Measurements from ENCODE around the gene PSAPL1.

Gene PSAPL1

DNA sequence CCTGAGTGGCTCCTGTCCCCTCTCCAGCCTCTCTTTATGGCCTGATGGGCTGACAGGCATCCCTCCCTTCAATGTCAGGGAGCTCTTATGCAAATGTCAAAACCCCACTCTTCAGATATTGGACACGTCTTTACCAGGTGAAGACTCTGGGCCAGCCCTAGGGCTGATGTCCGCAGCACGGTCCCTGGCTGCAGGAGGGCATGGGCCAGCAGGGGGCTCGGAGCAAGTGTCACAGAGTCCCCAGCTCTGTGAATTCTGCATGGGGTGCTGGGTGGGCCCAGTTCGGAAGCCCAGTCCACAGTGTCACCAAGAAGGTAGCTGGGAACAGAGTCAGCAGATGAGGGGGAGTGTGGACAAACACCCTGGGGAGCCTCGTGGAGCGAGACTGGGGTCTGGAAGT is 39.6 kb upstream of the PSAPL1 start:
- Histone ChIP-seq H3K27me3 (replicated peaks in 2 of 5; ENCODE audit: control insufficient read depth in 4 of 5, insufficient read depth in 5 of 5, low read length in 4 of 5) (peaks cover 0 to 46% (median 9%) of the 10 kb centered on the region in 5 experiments), H3K4me3 (ENCODE audit: control insufficient read depth in 1 of 7, extremely low read depth in 1 of 7, insufficient read depth in 4 of 7, low read depth in 2 of 7, low read length in 6 of 7) (no peak overlapping the region), H3K36me3 (ENCODE audit: control insufficient read depth in 4 of 4, insufficient read depth in 4 of 4, low read length in 3 of 4) (no peaks in the 10 kb centered on the region), H3K9me3 (ENCODE audit: control extremely low read depth in 1 of 5, control insufficient read depth in 4 of 5, insufficient read depth in 2 of 5, low read depth in 1 of 5, low read length in 4 of 5) (no peaks in the 10 kb centered on the region), H3K4me1 (ENCODE audit: control extremely low read depth in 1 of 4, control insufficient read depth in 4 of 4, insufficient read depth in 4 of 4, low read length in 3 of 4) (no peaks in the 10 kb centered on the region), H3K27ac (ENCODE audit: insufficient read depth in 1 of 2, low read depth in 1 of 2, low read length in 2 of 2, poor library complexity in 1 of 2, severe bottlenecking in 2 of 2) (no peak overlapping the region)
- 65% methylated on average over 7 of the region's 7 CpGs for WGBS (ENCODE audit: insufficient coverage)
- ChIA-PET CTCF (no interaction called here), POLR2A (no interaction called here)
- no peak for DNase-seq

GRCh38 chr4:7473081-7473480 is 38.4 kb upstream of the PSAPL1 start:
- no peak for DNase-seq
- H3K27ac ChIP-seq (ENCODE audit: insufficient read depth in 1 of 2, low read depth in 1 of 2, low read length in 2 of 2, poor library complexity in 1 of 2, severe bottlenecking in 2 of 2), result no peak overlapping the region
- ChIA-PET POLR2A (no interaction called here), CTCF (no interaction called here)
- peaks cover 0 to 49% (median 9%) of the 10 kb centered on the region in 5 experiments for H3K27me3 ChIP-seq (replicated peaks in 2 of 5; ENCODE audit: control insufficient read depth in 4 of 5, insufficient read depth in 5 of 5, low read length in 4 of 5)
- no peak overlapping the region for H3K4me3 ChIP-seq (ENCODE audit: control insufficient read depth in 1 of 7, extremely low read depth in 1 of 7, insufficient read depth in 4 of 7, low read depth in 2 of 7, low read length in 6 of 7)
- no peaks in the 10 kb centered on the region for H3K9me3 ChIP-seq (ENCODE audit: control extremely low read depth in 1 of 5, control insufficient read depth in 4 of 5, insufficient read depth in 2 of 5, low read depth in 1 of 5, low read length in 4 of 5)
- 92% methylated on average over 5 of the region's 10 CpGs for WGBS (ENCODE audit: insufficient coverage)
- H3K4me1 ChIP-seq (ENCODE audit: control extremely low read depth in 1 of 4, control insufficient read depth in 4 of 4, insufficient read depth in 4 of 4, low read length in 3 of 4), result no peaks in the 10 kb centered on the region
- no peaks in the 10 kb centered on the region for H3K36me3 ChIP-seq (ENCODE audit: control insufficient read depth in 4 of 4, insufficient read depth in 4 of 4, low read length in 3 of 4)

DNA sequence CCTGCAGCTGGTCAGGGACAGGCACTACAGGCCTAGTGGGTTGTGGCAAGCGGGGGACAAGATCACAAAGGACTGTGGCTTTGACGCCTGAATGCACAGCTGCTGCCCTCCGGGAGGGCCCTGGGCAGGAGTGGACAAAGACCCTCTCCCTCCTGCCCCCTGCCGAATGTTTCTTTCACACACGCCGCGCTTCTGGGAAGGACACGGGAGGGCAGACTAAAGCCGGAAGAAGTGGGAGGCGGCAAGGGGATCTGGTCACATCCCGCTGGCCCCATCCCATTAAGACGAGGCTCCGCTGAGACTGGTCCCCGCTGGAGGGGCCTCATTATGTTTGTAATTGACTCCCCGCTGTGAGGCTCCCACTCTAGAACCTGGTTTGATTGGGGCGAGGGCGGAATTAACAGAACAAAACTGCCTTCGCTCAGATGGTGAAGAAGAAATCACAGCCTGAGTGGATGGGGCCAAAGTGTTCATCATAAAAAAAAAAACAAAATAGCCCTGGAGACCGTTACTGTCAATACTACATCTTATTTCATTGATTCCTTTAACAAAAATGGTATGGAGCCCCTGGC is 37.8 kb upstream of the PSAPL1 start:
- WGBS (ENCODE audit: insufficient coverage), result 30% methylated on average over 15 of the region's 19 CpGs
- Histone ChIP-seq H3K36me3 (ENCODE audit: control insufficient read depth in 4 of 4, insufficient read depth in 4 of 4, low read length in 3 of 4) (no peaks in the 10 kb centered on the region), H3K27me3 (replicated peaks in 2 of 5; ENCODE audit: control insufficient read depth in 4 of 5, insufficient read depth in 5 of 5, low read length in 4 of 5) (peaks cover 0 to 49% (median 9%) of the 10 kb centered on the region in 5 experiments), H3K4me1 (ENCODE audit: control extremely low read depth in 1 of 4, control insufficient read depth in 4 of 4, insufficient read depth in 4 of 4, low read length in 3 of 4) (no peaks in the 10 kb centered on the region), H3K9me3 (ENCODE audit: control extremely low read depth in 1 of 5, control insufficient read depth in 4 of 5, insufficient read depth in 2 of 5, low read depth in 1 of 5, low read length in 4 of 5) (no peaks in the 10 kb centered on the region), H3K4me3 (ENCODE audit: control insufficient read depth in 1 of 7, extremely low read depth in 1 of 7, insufficient read depth in 4 of 7, low read depth in 2 of 7, low read length in 6 of 7) (no peak overlapping the region), H3K27ac (ENCODE audit: insufficient read depth in 1 of 2, low read depth in 1 of 2, low read length in 2 of 2, poor library complexity in 1 of 2, severe bottlenecking in 2 of 2) (no peak overlapping the region)
- no peak for DNase-seq
- ChIA-PET POLR2A (no interaction called here), CTCF (no interaction called here)

- no peak overlapping the region for H3K27ac ChIP-seq (ENCODE audit: insufficient read depth in 1 of 2, low read depth in 1 of 2, low read length in 2 of 2, poor library complexity in 1 of 2, severe bottlenecking in 2 of 2)
- POLR2A ChIA-PET, result no interaction called here
- 80% methylated on average over 8 of the region's 8 CpGs for WGBS (ENCODE audit: insufficient coverage)
- H3K9me3 ChIP-seq (ENCODE audit: control extremely low read depth in 1 of 5, control insufficient read depth in 4 of 5, insufficient read depth in 2 of 5, low read depth in 1 of 5, low read length in 4 of 5), result peaks cover 0 to 13% (median 0%) of the 10 kb centered on the region in 5 experiments
- CTCF ChIA-PET, result no interaction called here
- no peaks in the 10 kb centered on the region for H3K36me3 ChIP-seq (ENCODE audit: control insufficient read depth in 4 of 4, insufficient read depth in 4 of 4, low read length in 3 of 4)
- H3K4me3 ChIP-seq (ENCODE audit: control insufficient read depth in 1 of 7, extremely low read depth in 1 of 7, insufficient read depth in 4 of 7, low read depth in 2 of 7, low read length in 6 of 7), result no peak overlapping the region
- no peak for DNase-seq
- no peaks in the 10 kb centered on the region for H3K4me1 ChIP-seq (ENCODE audit: control extremely low read depth in 1 of 4, control insufficient read depth in 4 of 4, insufficient read depth in 4 of 4, low read length in 3 of 4)
- peaks cover 0 to 56% (median 9%) of the 10 kb centered on the region in 5 experiments for H3K27me3 ChIP-seq (replicated peaks in 2 of 5; ENCODE audit: control insufficient read depth in 4 of 5, insufficient read depth in 5 of 5, low read length in 4 of 5)
Observed at GRCh38 chr4:7470522-7471128, 35.9 kb upstream of the PSAPL1 start.

GRCh38 chr4:7470111-7470510 is 35.4 kb upstream of the PSAPL1 start:
- Histone ChIP-seq H3K4me1 (ENCODE audit: control extremely low read depth in 1 of 4, control insufficient read depth in 4 of 4, insufficient read depth in 4 of 4, low read length in 3 of 4) (no peaks in the 10 kb centered on the region), H3K4me3 (ENCODE audit: control insufficient read depth in 1 of 7, extremely low read depth in 1 of 7, insufficient read depth in 4 of 7, low read depth in 2 of 7, low read length in 6 of 7) (no peak overlapping the region), H3K27ac (ENCODE audit: insufficient read depth in 1 of 2, low read depth in 1 of 2, low read length in 2 of 2, poor library complexity in 1 of 2, severe bottlenecking in 2 of 2) (no peak overlapping the region), H3K36me3 (ENCODE audit: control insufficient read depth in 4 of 4, insufficient read depth in 4 of 4, low read length in 3 of 4) (no peaks in the 10 kb centered on the region), H3K27me3 (replicated peaks in 2 of 5; ENCODE audit: control insufficient read depth in 4 of 5, insufficient read depth in 5 of 5, low read length in 4 of 5) (peaks cover 0 to 56% (median 7%) of the 10 kb centered on the region in 5 experiments), H3K9me3 (ENCODE audit: control extremely low read depth in 1 of 5, control insufficient read depth in 4 of 5, insufficient read depth in 2 of 5, low read depth in 1 of 5, low read length in 4 of 5) (peaks cover 0 to 14% (median 0%) of the 10 kb centered on the region in 5 experiments)
- DNase-seq, result no peak
- CTCF ChIA-PET, result no interaction called here
- POLR2A ChIA-PET, result no interaction called here
- WGBS (ENCODE audit: insufficient coverage), result 100% methylated on average over 3 of the region's 3 CpGs

- ChIA-PET POLR2A (no interaction called here), CTCF (no interaction called here)
- no peak for DNase-seq
- WGBS (ENCODE audit: insufficient coverage), result 96% methylated on average over 4 of the region's 4 CpGs
- no peaks in the 10 kb centered on the region for H3K36me3 ChIP-seq (ENCODE audit: control insufficient read depth in 4 of 4, insufficient read depth in 4 of 4, low read length in 3 of 4)
- H3K27me3 ChIP-seq (replicated peaks in 2 of 5; ENCODE audit: control insufficient read depth in 4 of 5, insufficient read depth in 5 of 5, low read length in 4 of 5), result peaks cover 0 to 58% (median 7%) of the 10 kb centered on the region in 5 experiments
- H3K27ac ChIP-seq (ENCODE audit: insufficient read depth in 1 of 2, low read depth in 1 of 2, low read length in 2 of 2, poor library complexity in 1 of 2, severe bottlenecking in 2 of 2), result no peak overlapping the region
- no peaks in the 10 kb centered on the region for H3K4me1 ChIP-seq (ENCODE audit: control extremely low read depth in 1 of 4, control insufficient read depth in 4 of 4, insufficient read depth in 4 of 4, low read length in 3 of 4)
- H3K4me3 ChIP-seq (ENCODE audit: control insufficient read depth in 1 of 7, extremely low read depth in 1 of 7, insufficient read depth in 4 of 7, low read depth in 2 of 7, low read length in 6 of 7), result no peak overlapping the region
- H3K9me3 ChIP-seq (ENCODE audit: control extremely low read depth in 1 of 5, control insufficient read depth in 4 of 5, insufficient read depth in 2 of 5, low read depth in 1 of 5, low read length in 4 of 5), result peaks cover 0 to 14% (median 0%) of the 10 kb centered on the region in 5 experiments
Observed at GRCh38 chr4:7469023-7469422, 34.3 kb upstream of the PSAPL1 start.

DNA sequence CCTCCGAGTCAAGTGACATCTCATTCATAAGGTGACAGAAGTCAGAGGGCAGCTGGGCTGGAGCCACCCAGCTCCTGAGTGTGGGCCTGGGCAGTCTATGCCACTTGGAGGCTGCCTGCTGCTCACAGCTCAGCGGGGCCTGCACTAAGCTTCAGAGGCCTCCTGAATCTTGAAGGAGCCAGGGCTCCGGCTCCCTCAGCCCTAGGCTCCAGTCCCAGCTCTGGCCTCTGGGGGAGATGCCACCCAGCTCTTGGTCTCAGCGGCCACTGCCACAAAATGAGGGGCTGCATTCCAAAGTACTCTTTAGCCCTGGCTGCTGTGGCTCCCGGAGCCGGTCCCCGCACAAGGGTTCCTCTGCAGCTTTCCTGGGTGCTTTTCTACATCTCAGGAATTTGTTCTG is 32.7 kb upstream of the PSAPL1 start:
- WGBS (ENCODE audit: insufficient coverage), result 93% methylated on average over 6 of the region's 7 CpGs
- DNase-seq, result no peak
- CTCF ChIA-PET, result no interaction called here

More for the DNA sequence above, 32.7 kb upstream of the PSAPL1 start:
- Histone ChIP-seq H3K36me3 (ENCODE audit: control insufficient read depth in 4 of 4, insufficient read depth in 4 of 4, low read length in 3 of 4) (no peaks in the 10 kb centered on the region), H3K27ac (ENCODE audit: insufficient read depth in 1 of 2, low read depth in 1 of 2, low read length in 2 of 2, poor library complexity in 1 of 2, severe bottlenecking in 2 of 2) (no peak overlapping the region), H3K4me3 (ENCODE audit: control insufficient read depth in 1 of 7, extremely low read depth in 1 of 7, insufficient read depth in 4 of 7, low read depth in 2 of 7, low read length in 6 of 7) (no peak overlapping the region), H3K4me1 (ENCODE audit: control extremely low read depth in 1 of 4, control insufficient read depth in 4 of 4, insufficient read depth in 4 of 4, low read length in 3 of 4) (no peaks in the 10 kb centered on the region), H3K9me3 (ENCODE audit: control extremely low read depth in 1 of 5, control insufficient read depth in 4 of 5, insufficient read depth in 2 of 5, low read depth in 1 of 5, low read length in 4 of 5) (peaks cover 0 to 14% (median 0%) of the 10 kb centered on the region in 5 experiments), H3K27me3 (replicated peaks in 2 of 5; ENCODE audit: control insufficient read depth in 4 of 5, insufficient read depth in 5 of 5, low read length in 4 of 5) (peaks cover 0 to 50% (median 6%) of the 10 kb centered on the region in 5 experiments)
- POLR2A ChIA-PET, result no interaction called here

Data from common myeloid progenitor, CD34-positive (primary cell).